Suprapubic skin (tissue), 4 donors: ENCODE results near the gene ABCA9.

Source experiments
- CTCF ChIP-seq, 2 donors: fragments of 200-600 bp in 1 of 2; fragments of 450-650 bp in 1 of 2; sonication (generic) in 1 of 2; IDR thresholded peaks; one replicate each; pipeline ENCODE4 v1.5.1; 2016 to 2019; ENCODE audit warnings: antibody characterized with exemption in 2 of 2, mild to moderate bottlenecking in 1 of 2, moderate library complexity in 1 of 2
- EP300 ChIP-seq: sonication (generic); formaldehyde crosslinking; IDR thresholded peaks from one replicate; pipeline ENCODE4 v1.6.1; 2017; ENCODE audit warnings: antibody characterized with exemption
- POLR2AphosphoS5 ChIP-seq, 3 donors: sonication (generic); formaldehyde crosslinking; IDR thresholded peaks; one replicate each; pipeline ENCODE4 v1.6.1; 2017; ENCODE audit warnings: antibody characterized with exemption in 3 of 3

- no peak for TF ChIP-seq POLR2AphosphoS5 (IDR thresholded peaks at IDR 0.05)
- TF ChIP-seq CTCF (IDR thresholded peaks at IDR 0.05): no peak
- no peak for TF ChIP-seq EP300
Measured at GRCh38 chr17:69075823-69076222, 15.1 kb upstream of the ABCA9 start.
